Stimulated activated effector memory CD8-positive, alpha-beta T cell treated with anti-CD3 and anti-CD28 coated beads, Interleukin-12 subunit alpha, Interleukin-12 subunit beta, amount 100 ng/mL, for 72 hours (primary cell): ENCODE measurements around the gene SCAP.
"Not testable (repeated sequence)": the region's sequence is repeated elsewhere in the genome, so short reads cannot be mapped to it uniquely, and the experiment has no call there.

Experiments
- ATAC-seq: fragments of 150-1000 bp; cut with Tn5 transposase; 2 replicates; pipeline ENCODE4 v1.10.0; 2021
- DNase-seq, 2 donors: peaks; one replicate each; pipeline ENCODE4 v3.0.0; 2021 to 2022; ENCODE audit warnings: low spot score in 2 of 2
- H3K27ac Mint-ChIP-seq: one replicate; pipeline ENCODE4 v1.8.0; 2022; ENCODE audit warnings: mild to moderate bottlenecking, mixed read lengths
- H3K36me3 Mint-ChIP-seq: one replicate; pipeline ENCODE4 v1.8.0; 2022; ENCODE audit warnings: mild to moderate bottlenecking, mixed read lengths
- H3K4me1 Mint-ChIP-seq: one replicate; pipeline ENCODE4 v1.8.0; 2022; ENCODE audit warnings: mixed read lengths
- H3K4me3 Mint-ChIP-seq: one replicate; pipeline ENCODE4 v1.8.0; 2022; ENCODE audit warnings: mild to moderate bottlenecking, mixed read lengths
- H3K9me3 Mint-ChIP-seq: one replicate; pipeline ENCODE4 v1.8.0; 2022; ENCODE audit warnings: mixed read lengths

Gene SCAP

GRCh38 chr3:47475570-47476329, at the start of gene SCAP:
SCAP (minus strand) TSS chr3:47475941; CDS start chr3:47442993, 32,948 bp downstream.
- Mint-ChIP-seq H3K9me3 (no peaks in the 10 kb centered on the region), H3K4me1 (peaks cover 25% of the 10 kb centered on the region), H3K27ac (peak within 1 kb of the TSS; percentile 95), H3K36me3 (peaks cover 17% of the 10 kb centered on the region), H3K4me3 (peak within 1 kb of the TSS; percentile 97)
- DNase-seq (peak; percentile 100), ATAC-seq (peak; percentile 93)

GRCh38 chr3:47523310-47524073, 47.8 kb upstream of the SCAP start:
- Mint-ChIP-seq H3K27ac (no peak overlapping the region), H3K4me1 (peaks cover 7% of the 10 kb centered on the region), H3K9me3 (peaks cover 4% of the 10 kb centered on the region), H3K4me3 (no peak overlapping the region), H3K36me3 (no peaks in the 10 kb centered on the region)
- no peak for DNase-seq
- ATAC-seq: no peak

- Mint-ChIP-seq H3K9me3 (no peaks in the 10 kb centered on the region), H3K27ac (no peak overlapping the region), H3K4me1 (peaks cover 7% of the 10 kb centered on the region), H3K36me3 (no peaks in the 10 kb centered on the region), H3K4me3 (no peak overlapping the region)
- ATAC-seq (peak; percentile 85), DNase-seq (peak; percentile 38 to 84)
Observed at GRCh38 chr3:47522082-47522987, 46.6 kb upstream of the SCAP start.

- no peaks in the 10 kb centered on the region for H3K9me3 Mint-ChIP-seq
- no peaks in the 10 kb centered on the region for H3K36me3 Mint-ChIP-seq
- ATAC-seq (no peak), DNase-seq (no peak)
- H3K4me3 Mint-ChIP-seq: no peak overlapping the region
- no peak overlapping the region for H3K27ac Mint-ChIP-seq
- peaks cover 7% of the 10 kb centered on the region for H3K4me1 Mint-ChIP-seq
Observed at GRCh38 chr3:47520756-47521155, 45.0 kb upstream of the SCAP start.

- H3K4me3 Mint-ChIP-seq: no peak overlapping the region
- no peak for ATAC-seq
Observed at GRCh38 chr3:47517937-47518336, 42.2 kb upstream of the SCAP start.

GRCh38 chr3:47515864-47516319, 40.2 kb upstream of the SCAP start:
- no peak for DNase-seq
- no peak for ATAC-seq
- Mint-ChIP-seq H3K4me3 (no peak overlapping the region), H3K36me3 (peaks cover 32% of the 10 kb centered on the region), H3K27ac (no peak overlapping the region), H3K4me1 (no peaks in the 10 kb centered on the region), H3K9me3 (no peaks in the 10 kb centered on the region)

More at GRCh38 chr3:47517937-47518336, 42.2 kb upstream of the SCAP start:
- Mint-ChIP-seq H3K27ac (no peak overlapping the region), H3K4me1 (peaks cover 7% of the 10 kb centered on the region), H3K9me3 (no peaks in the 10 kb centered on the region), H3K36me3 (peaks cover 21% of the 10 kb centered on the region)
- no peak for DNase-seq

GRCh38 chr3:47515100-47515499, 39.4 kb upstream of the SCAP start:
- no peak for ATAC-seq
- no peak for DNase-seq
- H3K36me3 Mint-ChIP-seq: peaks cover 34% of the 10 kb centered on the region
- peak overlapping the region; percentile 69 for H3K27ac Mint-ChIP-seq
- no peaks in the 10 kb centered on the region for H3K4me1 Mint-ChIP-seq
- peak overlapping the region; percentile 93 for H3K4me3 Mint-ChIP-seq
- no peaks in the 10 kb centered on the region for H3K9me3 Mint-ChIP-seq

GRCh38 chr3:47513125-47513929, 37.6 kb upstream of the SCAP start, which contains the start of gene ELP6:
ELP6 (minus strand) TSS chr3:47513712; CDS start chr3:47513590, 122 bp downstream.
- peak; percentile 95 to 99 for DNase-seq
- peak within 1 kb of the TSS; percentile 93 for H3K4me3 Mint-ChIP-seq
- peak within 1 kb of the TSS; percentile 97 for H3K27ac Mint-ChIP-seq
- H3K4me1 Mint-ChIP-seq: no peaks in the 10 kb centered on the region
- H3K36me3 Mint-ChIP-seq: peaks cover 51% of the 10 kb centered on the region
- no peaks in the 10 kb centered on the region for H3K9me3 Mint-ChIP-seq
- ATAC-seq: peak; percentile 98

GRCh38 chr3:47512416-47513124, 36.8 kb upstream of the SCAP start:
- no peaks in the 10 kb centered on the region for H3K4me1 Mint-ChIP-seq
- H3K9me3 Mint-ChIP-seq: no peaks in the 10 kb centered on the region
- H3K4me3 Mint-ChIP-seq: peak overlapping the region; percentile 93
- ATAC-seq (peak; percentile 1), DNase-seq (no peak)
- peak overlapping the region; percentile 97 for H3K27ac Mint-ChIP-seq
- H3K36me3 Mint-ChIP-seq: peaks cover 59% of the 10 kb centered on the region

- not testable (repeated sequence) for H3K4me3 Mint-ChIP-seq, H3K27ac Mint-ChIP-seq, ATAC-seq, H3K9me3 Mint-ChIP-seq, DNase-seq, H3K4me1 Mint-ChIP-seq
- H3K36me3 Mint-ChIP-seq: peaks cover 81% of the 10 kb centered on the region
Observed at GRCh38 chr3:47505267-47505666, 29.5 kb upstream of the SCAP start.

- Mint-ChIP-seq H3K36me3 (peaks cover 82% of the 10 kb centered on the region), H3K27ac (no peak overlapping the region), H3K9me3 (no peaks in the 10 kb centered on the region), H3K4me3 (no peak overlapping the region), H3K4me1 (no peaks in the 10 kb centered on the region)
- ATAC-seq: no peak
- no peak for DNase-seq
Observed at GRCh38 chr3:47504113-47504512, 28.4 kb upstream of the SCAP start.

- Mint-ChIP-seq H3K4me3 (no peak overlapping the region), H3K9me3 (no peaks in the 10 kb centered on the region), H3K27ac (no peak overlapping the region), H3K36me3 (peaks cover 82% of the 10 kb centered on the region), H3K4me1 (no peaks in the 10 kb centered on the region)
- DNase-seq (no peak), ATAC-seq (no peak)
Observed at GRCh38 chr3:47503033-47503432, 27.3 kb upstream of the SCAP start.

- Mint-ChIP-seq H3K27ac (peak overlapping the region; percentile 17), H3K9me3 (no peaks in the 10 kb centered on the region), H3K4me1 (no peaks in the 10 kb centered on the region), H3K4me3 (no peak overlapping the region), H3K36me3 (peaks cover 70% of the 10 kb centered on the region)
- DNase-seq (no peak), ATAC-seq (no peak)
Observed at GRCh38 chr3:47496892-47497291, 21.2 kb upstream of the SCAP start.

GRCh38 chr3:47495886-47496285, 20.1 kb upstream of the SCAP start:
- Mint-ChIP-seq H3K9me3 (no peaks in the 10 kb centered on the region), H3K36me3 (peaks cover 65% of the 10 kb centered on the region), H3K27ac (peak overlapping the region; percentile 59), H3K4me1 (no peaks in the 10 kb centered on the region), H3K4me3 (no peak overlapping the region)
- no peak for DNase-seq
- no peak for ATAC-seq
